Suprapubic skin (tissue), 4 donors: ENCODE results near the gene SLCO3A1.
"Not testable (repeated sequence)": the region's sequence is repeated elsewhere in the genome, so short reads cannot be mapped to it uniquely, and the experiment has no call there.

Experiments
- CTCF ChIP-seq, 2 donors: fragments of 200-600 bp in 1 of 2; fragments of 450-650 bp in 1 of 2; sonication (generic) in 1 of 2; IDR thresholded peaks; one replicate each; pipeline ENCODE4 v1.5.1; 2016 to 2019; ENCODE audit warnings: antibody characterized with exemption in 2 of 2, mild to moderate bottlenecking in 1 of 2, moderate library complexity in 1 of 2
- EP300 ChIP-seq: sonication (generic); formaldehyde crosslinking; IDR thresholded peaks from one replicate; pipeline ENCODE4 v1.6.1; 2017; ENCODE audit warnings: antibody characterized with exemption
- POLR2AphosphoS5 ChIP-seq, 3 donors: sonication (generic); formaldehyde crosslinking; IDR thresholded peaks; one replicate each; pipeline ENCODE4 v1.6.1; 2017; ENCODE audit warnings: antibody characterized with exemption in 3 of 3

- not testable (repeated sequence) for TF ChIP-seq CTCF (IDR thresholded peaks at IDR 0.05); EP300; POLR2AphosphoS5 (IDR thresholded peaks at IDR 0.05)
Observed at GRCh38 chr15:92070251-92070650, 216.7 kb downstream of the SLCO3A1 start.
